ENCODE data around the gene COA1. TPM values are rescaled to one million over a fixed set of nuclear protein-coding genes. Genes with fewer than 3 reads are reported as not detected.

Gene COA1
- total RNA-seq, 1 experiment from 2014 or later = 151 TPM

DNA sequence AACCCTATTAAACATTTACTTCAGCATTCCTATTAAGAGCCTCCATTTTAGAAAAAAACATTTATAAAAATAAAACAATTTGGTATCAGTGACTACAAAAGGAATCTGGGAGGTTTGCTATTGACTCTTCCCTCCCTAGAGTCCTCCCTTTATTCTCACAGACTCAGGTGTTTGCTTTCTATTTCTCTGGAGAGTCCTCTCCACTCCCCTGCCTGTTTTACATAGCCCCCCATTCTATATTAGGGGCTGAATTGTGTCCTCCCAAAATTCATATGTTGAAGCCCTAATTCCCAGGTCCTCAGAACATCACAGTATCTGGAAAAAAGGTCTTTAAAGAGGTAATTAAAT is 69.8 kb downstream of the COA1 start:
- Histone ChIP-seq H3K36me3 (ENCODE audit: low read depth) (peaks cover 44% of the 10 kb centered on the region), H3K27me3 (ENCODE audit: insufficient read depth, low read depth) (no peaks in the 10 kb centered on the region), H3F3A (ENCODE audit: insufficient read depth, low read depth) (peaks cover 35% of the 10 kb centered on the region), H3K79me2 (ENCODE audit: low read depth) (peaks cover 68% of the 10 kb centered on the region), H3K4me2 (peak overlapping the region; percentile 32), H3K27ac (peak overlapping the region; percentile 83), H3K9me2 (ENCODE audit: insufficient read depth) (no peaks in the 10 kb centered on the region; the same call in 1 of the 2 replicates), H3K4me3 (no peak overlapping the region), H3K9me3 (ENCODE audit: insufficient read depth, low read depth) (no peaks in the 10 kb centered on the region; the same call in 1 of the 2 replicates), H2AFZ (no peak overlapping the region), H3K4me1 (replicated peaks; ENCODE audit: insufficient read depth) (peaks cover 29% of the 10 kb centered on the region), H4K20me1 (ENCODE audit: insufficient read depth) (no peaks in the 10 kb centered on the region)
- ChIA-PET POLR2A (ENCODE audit: unreplicated experiment) (no interaction called here), CTCF (no interaction called here)
- DNase-seq = no peak
- TF ChIP-seq CTCF (conservative IDR thresholded peaks at IDR 0.05) (no peak), EZH2 (IDR thresholded peaks at IDR 0.05; ENCODE audit: low read depth) (no peak)
- no TSS peak for BruUV-seq (replicated peaks)
- intact Hi-C loops (cut with micrococcal nuclease; ENCODE audit: unreplicated experiment) = no loop called here

- POLR2A ChIA-PET (ENCODE audit: unreplicated experiment) = no interaction called here
Observed at GRCh38 chr7:43658718-43659548, 70.4 kb downstream of the COA1 start.

GRCh38 chr7:43656997-43657396 is 72.3 kb downstream of the COA1 start:
- H3K79me2 ChIP-seq (ENCODE audit: low read depth) = peaks cover 71% of the 10 kb centered on the region
- H3K9me3 ChIP-seq (ENCODE audit: insufficient read depth, low read depth) = no peaks in the 10 kb centered on the region; the same call in 1 of the 2 replicates
- H3K27me3 ChIP-seq (ENCODE audit: insufficient read depth, low read depth) = no peaks in the 10 kb centered on the region
- H3K36me3 ChIP-seq (ENCODE audit: low read depth) = peaks cover 45% of the 10 kb centered on the region
- no peaks in the 10 kb centered on the region; the same call in 1 of the 2 replicates for H3K9me2 ChIP-seq (ENCODE audit: insufficient read depth)
- POLR2A ChIA-PET (ENCODE audit: unreplicated experiment) = no interaction called here
- H2AFZ ChIP-seq = no peak overlapping the region
- CTCF ChIA-PET = no interaction called here
- H3F3A ChIP-seq (ENCODE audit: insufficient read depth, low read depth) = peaks cover 49% of the 10 kb centered on the region
- peaks cover 35% of the 10 kb centered on the region for H3K4me1 ChIP-seq (replicated peaks; ENCODE audit: insufficient read depth)
- no peaks in the 10 kb centered on the region for H4K20me1 ChIP-seq (ENCODE audit: insufficient read depth)
- no peak for TF ChIP-seq CTCF (conservative IDR thresholded peaks at IDR 0.05)
- no peak for TF ChIP-seq EZH2 (IDR thresholded peaks at IDR 0.05; ENCODE audit: low read depth)
- no peak overlapping the region for H3K4me3 ChIP-seq
- no peak overlapping the region for H3K4me2 ChIP-seq
- no peak for DNase-seq
- intact Hi-C loops (cut with micrococcal nuclease; ENCODE audit: unreplicated experiment) = no loop called here
- no TSS peak for BruUV-seq (replicated peaks)
- H3K27ac ChIP-seq = no peak overlapping the region

More at GRCh38 chr7:43658718-43659548, 70.4 kb downstream of the COA1 start:
- H3K79me2 ChIP-seq (ENCODE audit: low read depth) = peaks cover 68% of the 10 kb centered on the region
- H2AFZ ChIP-seq = no peak overlapping the region
- intact Hi-C loops (cut with micrococcal nuclease; ENCODE audit: unreplicated experiment) = no loop called here
- peaks cover 29% of the 10 kb centered on the region for H3K4me1 ChIP-seq (replicated peaks; ENCODE audit: insufficient read depth)
- H3K36me3 ChIP-seq (ENCODE audit: low read depth) = peaks cover 45% of the 10 kb centered on the region
- peaks cover 39% of the 10 kb centered on the region for H3F3A ChIP-seq (ENCODE audit: insufficient read depth, low read depth)
- no peaks in the 10 kb centered on the region; the same call in 1 of the 2 replicates for H3K9me2 ChIP-seq (ENCODE audit: insufficient read depth)
- H3K27ac ChIP-seq = peak overlapping the region; percentile 83
- no TSS peak for BruUV-seq (replicated peaks)
- TF ChIP-seq EZH2 (IDR thresholded peaks at IDR 0.05; ENCODE audit: low read depth) = no peak
- no peak for TF ChIP-seq CTCF (conservative IDR thresholded peaks at IDR 0.05)
- peak overlapping the region; percentile 32 for H3K4me2 ChIP-seq
- no peak overlapping the region for H3K4me3 ChIP-seq
- H3K27me3 ChIP-seq (ENCODE audit: insufficient read depth, low read depth) = no peaks in the 10 kb centered on the region
- no peaks in the 10 kb centered on the region; the same call in 1 of the 2 replicates for H3K9me3 ChIP-seq (ENCODE audit: insufficient read depth, low read depth)
- CTCF ChIA-PET = no interaction called here
- DNase-seq = peak in 1 of 2 experiments; percentile 92
- H4K20me1 ChIP-seq (ENCODE audit: insufficient read depth) = no peaks in the 10 kb centered on the region
